GM18499 (cell line): ENCODE measurements around the gene NOP10.

Source experiments
- ATAC-seq: cut with Tn5 transposase; IDR thresholded peaks from one replicate; pipeline ENCODE4 v1.9.1; 2021; ENCODE audit warnings: moderate number of reproducible peaks; ENCODE audit not compliant: insufficient read depth, unreplicated experiment

NOP10 gene

DNA sequence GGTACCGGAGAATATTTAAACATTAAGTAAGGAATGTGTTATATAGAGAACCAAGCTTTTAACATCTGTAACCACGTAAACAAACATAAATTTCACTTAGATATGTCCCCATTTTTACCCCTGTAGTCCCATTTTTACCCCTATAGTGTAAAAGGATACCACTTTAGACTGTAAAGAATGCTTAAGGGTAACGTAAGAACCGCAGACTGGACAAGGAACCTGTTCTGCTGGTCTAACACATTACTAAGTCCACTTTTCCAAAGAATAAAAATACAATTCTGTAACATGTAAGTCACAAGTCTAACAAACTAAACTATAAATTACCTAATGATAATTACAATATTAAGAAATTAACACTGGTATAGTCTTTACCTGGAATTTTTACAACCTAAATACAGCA, 8.3 kb downstream of the NOP10 start:
- no peak for ATAC-seq

DNA sequence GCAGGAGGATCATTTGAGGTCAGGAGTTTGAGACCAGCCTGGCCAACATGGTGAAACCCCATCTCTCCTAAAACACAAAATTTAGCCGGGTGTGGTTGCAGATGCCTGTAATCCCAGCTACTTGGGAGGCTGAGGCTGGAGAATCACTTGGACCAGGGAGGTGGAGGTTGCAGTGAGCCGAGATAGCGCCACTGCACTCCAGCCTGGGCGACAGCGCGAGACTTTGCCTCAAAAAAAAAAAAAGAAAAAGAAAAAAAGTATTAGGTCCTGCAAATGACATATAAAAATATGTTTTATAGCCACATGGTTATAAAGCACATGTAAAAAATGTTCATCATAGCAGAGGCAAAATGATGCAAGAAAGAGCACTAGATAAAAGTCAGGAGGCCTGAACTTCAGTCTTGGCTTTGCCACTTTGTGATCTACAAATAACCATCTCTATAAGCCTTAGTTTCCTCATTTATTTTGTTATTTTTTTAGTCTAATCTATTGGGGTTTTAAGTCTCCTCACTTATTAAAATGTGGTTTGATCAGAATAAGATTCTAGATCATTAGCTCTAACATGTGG, 10.3 kb downstream of the NOP10 start:
- no peak for ATAC-seq

DNA sequence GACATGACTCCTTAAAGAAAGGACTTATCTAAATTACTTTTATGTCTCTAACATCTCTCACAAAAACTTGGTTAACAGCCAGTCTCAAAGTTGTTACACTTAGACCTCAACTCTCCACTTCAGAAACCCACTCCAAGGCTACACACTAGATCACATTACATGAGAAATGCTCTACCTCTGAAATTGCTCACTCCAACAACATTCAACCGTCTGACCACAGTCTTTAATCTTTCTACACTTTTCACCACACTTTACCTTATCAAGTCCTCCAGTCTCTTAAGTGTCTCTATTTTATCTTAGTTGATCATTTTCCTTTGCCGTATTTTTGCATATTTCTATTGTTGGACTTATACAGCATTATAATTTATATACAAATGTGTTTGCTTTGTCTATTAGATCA, 11.1 kb downstream of the NOP10 start:
- no peak for ATAC-seq

DNA sequence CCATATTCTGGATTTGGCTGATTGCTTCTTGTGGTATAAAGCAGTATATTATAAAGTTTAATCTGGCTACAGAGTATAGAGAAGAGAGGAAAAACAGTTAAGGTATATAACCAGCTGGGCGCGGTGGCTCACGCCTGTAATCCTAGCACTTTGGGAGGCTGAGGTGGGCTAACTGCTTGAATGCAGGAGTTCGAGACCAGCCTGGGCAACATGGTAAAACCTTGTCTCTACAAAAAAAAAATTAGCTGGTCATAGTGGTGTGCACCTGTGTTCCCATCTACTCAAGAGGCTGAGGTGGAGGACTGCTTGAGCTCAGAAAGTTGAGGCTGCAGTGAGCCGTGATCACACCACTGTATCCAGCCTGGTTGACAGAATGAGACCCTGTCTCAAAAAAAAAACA, 12.7 kb downstream of the NOP10 start:
- no peak for ATAC-seq

DNA sequence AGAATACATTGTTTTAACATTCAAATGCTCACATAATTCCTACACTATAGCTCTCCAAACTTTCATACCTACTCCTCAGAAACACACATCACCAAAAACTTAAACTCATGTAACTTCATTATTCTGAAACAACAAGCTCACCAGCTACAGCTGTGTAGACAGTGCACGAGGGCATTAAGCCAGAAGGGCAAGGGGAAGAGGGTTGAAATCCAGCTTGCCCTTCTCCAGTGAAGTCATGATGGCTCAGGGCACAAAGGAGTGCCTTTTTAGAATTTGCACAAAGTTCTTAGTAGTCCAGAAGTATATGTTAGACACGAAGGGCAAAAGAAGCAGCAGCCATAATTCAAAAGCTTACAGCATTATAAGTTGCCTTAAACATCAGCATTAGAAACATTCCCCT, 13.9 kb downstream of the NOP10 start:
- no peak for ATAC-seq

DNA sequence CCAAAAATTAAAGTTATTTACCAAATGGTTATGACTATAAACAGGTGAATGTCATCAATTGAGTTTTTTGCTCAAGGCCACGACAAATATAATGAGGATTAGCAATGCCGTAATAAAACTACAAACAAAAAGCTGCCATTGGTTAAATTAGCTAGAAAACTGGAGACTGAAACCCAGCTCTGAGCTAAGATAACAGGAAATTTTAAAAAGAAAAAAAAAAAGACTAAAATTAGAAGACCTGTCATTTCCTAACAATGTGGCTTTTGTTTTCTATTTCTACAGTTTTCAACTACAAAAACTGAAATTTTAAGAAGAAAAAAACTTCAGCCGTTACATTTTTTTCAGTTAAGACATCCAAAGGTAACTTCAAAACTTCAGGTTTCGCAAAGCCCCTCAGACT, 15.0 kb downstream of the NOP10 start:
- no peak for ATAC-seq

DNA sequence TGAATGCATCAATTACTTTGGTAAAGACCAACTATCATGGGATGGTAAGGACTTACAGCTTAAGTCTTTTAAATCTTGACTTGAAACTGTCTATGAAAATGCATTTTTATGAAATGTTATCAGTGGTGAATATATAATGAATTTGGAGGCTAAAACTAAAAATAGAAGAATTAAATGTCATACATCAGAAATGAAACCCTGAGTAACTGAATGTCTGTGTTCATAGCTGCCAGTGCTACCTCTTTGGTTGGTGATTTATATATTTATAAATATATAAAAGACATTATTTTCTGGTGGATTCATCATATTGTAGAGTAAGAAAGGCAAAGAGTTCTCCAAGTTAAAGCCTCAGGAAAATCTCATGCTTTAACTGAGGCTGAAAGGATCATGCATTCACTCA, 17.6 kb downstream of the NOP10 start:
- no peak for ATAC-seq

DNA sequence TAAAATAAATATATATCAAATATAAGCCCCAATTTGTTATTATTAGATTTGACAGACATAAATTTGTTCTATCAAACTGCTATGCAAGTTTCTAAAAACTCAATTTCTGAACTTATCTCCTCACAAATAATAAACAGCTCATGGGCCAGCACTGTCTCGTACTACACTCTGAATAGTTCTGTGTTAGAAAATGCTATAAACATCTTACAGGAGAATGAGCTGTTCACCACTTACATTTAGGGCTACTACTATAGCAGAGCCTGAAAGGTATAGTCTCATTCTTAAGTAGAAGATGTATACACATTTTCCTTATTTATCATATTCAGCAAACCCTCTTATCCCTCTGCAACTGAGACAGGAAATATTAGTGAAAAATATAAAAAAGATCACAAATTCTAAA, 18.0 kb downstream of the NOP10 start:
- ATAC-seq, result no peak

DNA sequence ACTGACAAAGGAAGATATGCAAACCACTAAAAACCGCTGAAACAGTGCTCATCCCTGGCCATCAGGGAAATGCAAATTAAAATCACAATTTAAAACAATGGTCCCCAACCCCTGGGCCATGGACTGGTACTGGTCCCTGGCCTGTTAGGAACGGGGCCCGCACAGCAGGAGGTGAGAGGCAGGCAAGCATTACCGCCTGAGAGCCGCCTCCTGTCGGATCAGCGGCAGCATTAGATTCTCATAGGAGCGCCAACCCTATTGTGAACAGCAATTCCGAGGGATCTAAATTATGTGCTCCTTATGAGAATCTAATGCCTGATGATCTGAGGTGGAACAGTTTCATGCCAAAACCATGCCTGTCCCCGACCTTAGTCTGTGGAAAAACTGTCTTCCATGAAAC, 19.7 kb downstream of the NOP10 start:
- no peak for ATAC-seq

DNA sequence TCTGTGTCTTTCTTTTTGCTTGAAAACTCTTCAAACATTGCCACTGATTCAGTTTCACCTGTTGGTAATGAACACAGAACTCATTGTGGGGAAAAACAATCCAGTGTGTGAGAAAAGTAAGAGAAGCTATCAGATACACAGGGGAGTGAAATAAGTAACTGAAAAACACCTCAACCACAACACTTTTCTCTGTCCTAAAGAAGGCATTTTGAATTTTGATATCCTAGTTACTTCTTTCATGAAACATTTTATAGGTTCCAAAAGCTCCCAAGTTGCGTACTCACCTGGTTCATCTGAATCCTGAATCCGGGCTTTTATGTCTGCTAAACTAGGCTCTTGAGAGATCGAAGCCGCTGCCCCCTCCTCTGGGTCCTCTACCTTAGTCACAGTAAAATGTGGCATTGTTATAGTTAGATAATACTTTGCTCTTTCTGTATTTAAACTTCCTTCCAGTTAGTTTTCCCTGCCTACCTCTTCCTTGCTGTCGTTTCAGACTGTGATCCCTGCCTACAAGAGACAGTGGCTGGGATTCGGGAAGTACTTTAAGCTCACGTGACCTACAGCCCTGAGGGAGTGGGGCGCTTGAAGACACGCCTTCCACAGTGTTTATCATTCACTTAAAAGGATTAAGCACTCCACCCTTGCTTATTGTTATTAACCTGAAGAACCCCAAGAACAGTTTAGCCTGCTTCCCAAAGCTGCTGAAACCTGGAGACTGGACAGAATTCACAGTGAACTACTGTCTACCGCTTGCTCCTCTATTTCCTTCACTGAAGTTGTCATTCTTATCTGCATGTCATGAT, 24.5 kb downstream of the NOP10 start:
- ATAC-seq, result peak; percentile 62

DNA sequence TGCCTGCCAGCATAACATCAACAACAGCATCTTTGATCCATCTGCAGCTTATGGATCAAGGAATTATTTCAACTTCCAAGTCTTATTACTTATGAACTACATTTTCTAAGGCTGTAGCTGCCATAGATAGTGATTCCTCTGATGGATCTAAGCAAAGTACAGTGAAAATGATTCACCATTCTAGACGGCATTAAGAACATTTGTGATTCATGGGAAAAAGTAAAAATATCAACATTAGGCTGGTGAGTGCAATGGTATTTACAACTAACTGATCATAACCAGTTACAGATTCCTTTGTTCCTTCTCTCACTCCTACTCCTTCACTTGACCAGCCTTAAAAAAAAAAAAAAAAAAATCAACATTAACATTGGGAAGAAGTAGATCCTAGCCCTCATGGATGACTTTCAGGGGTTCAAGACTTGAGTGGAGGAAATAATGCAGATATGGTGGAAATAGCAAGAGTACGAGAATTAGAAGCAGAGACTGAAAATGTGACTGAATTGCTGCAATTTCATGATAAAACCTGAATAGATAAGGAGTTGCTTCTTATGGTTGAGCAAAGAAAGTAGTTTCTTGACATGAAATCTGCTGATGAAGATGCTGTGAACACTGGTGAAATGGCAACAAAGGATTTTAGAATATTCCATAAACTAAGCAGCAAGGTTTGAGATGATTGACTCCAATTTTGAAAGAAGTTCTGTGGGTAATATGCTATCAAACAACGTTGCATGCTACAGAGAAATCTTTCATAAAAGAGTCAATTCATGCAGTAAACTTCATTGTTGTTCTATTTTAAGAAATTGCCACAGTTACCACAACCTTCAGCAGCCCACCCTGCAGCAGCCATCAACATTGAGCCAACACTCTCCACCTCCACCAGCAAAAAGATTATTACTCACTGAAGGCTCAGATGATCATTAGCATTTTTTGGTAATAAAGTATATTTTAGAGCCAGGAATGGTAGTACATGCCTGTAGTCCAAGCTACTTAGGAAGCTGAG, 28.1 kb downstream of the NOP10 start:
- no peak for ATAC-seq

DNA sequence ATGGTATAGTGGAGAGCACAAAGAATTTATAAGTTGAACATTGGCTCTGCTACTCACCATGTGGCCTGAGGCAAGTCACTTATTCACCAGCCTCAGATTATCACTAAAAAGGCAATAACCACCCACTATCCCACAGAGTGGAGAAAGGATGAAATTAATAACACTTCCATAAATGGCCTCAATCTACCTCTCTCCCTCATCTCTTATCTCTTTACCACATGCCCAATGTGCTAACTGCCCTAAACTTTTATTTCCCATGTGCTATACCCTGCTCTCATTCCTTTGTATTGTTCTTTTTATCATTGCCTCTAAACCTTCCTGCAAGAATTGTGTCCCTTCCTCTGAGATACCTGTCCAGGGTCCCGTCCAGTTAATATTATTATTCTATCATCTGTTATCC, 31.4 kb downstream of the NOP10 start:
- no peak for ATAC-seq

DNA sequence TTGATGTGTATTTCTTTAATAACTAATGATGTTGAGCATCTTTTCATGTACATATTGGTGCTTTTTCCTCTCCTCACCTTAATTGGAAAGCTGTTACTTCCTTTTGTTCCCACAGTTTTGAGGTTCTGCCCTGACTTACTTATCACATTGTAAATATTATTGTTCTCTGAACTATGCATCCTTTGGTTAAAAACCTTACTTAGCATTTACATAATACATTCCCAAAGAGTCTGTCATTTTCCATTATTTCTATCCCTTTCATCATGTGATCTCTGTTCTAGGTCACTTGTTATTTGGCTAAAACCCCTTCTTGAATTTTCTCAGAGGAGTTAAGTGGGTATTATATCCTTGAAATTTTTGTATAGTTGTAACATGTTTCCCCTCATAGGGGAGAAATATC, 38.3 kb downstream of the NOP10 start:
- no peak for ATAC-seq

DNA sequence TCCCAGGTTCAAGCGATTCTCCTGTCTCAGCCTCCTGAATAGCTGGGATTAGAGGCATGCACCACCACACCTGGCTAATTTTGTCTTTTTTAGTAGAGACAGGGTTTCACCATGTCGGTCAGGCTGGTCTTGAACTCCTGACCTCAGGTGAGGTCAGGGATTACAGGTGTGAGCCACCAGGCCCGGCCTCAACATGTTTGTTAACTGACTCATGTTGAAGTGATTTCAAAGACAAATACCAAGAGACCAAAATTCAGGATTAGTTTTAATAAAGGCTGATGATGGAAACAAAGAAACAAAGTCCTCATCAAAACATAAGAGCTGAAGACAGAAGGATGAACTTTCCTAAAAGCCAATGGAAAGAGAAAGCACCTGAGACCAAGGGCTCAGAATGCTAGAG, 41.9 kb downstream of the NOP10 start:
- ATAC-seq, result no peak

DNA sequence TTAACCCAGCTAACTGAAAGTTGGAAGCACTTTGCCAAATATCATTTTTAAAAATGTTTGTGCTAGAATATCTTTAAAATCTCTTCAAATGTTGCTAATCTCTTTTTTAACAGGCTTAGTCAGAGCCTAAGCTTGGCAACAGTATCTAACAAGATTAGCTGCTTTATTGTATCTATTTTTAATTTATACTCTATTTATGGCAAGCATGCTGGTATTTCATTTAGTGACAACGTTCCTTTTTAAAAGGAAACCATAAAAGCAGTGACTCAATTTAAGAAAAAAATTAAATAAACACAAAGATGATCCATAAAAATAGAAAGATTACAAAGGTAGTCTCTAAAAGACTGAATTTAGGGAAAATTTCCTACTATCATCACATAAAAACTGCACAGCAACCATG, 45.9 kb downstream of the NOP10 start:
- no peak for ATAC-seq

DNA sequence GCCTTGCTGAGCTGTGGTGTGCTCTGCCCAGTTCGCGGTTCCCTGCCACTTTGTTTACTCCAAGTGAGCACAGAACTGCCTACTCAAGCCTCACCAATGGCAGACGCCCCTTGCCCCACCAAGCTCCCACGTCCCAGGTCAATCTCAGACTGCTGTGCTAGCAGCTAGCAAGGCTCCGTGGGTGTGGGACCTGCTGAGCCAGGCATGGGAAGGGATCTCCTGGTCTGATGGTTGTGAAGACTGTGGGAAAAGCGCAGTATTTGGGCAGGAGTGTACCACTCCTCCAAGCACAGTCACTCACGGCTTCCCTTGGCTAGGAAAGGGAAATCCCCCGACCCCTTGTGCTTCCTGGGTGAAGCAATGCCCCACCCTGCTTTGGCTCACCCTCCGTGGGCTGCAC, 50.3 kb downstream of the NOP10 start:
- no peak for ATAC-seq
